ENCODE results near the gene TNPO3.
"Not testable (repeated sequence)": the region's sequence is repeated elsewhere in the genome, so short reads cannot be mapped to it uniquely, and the experiment has no call there.

The TNPO3 gene

GRCh38 chr7:129067943-129068548 lies 13.1 kb upstream of the TNPO3 start:
- DNase-seq: no peak

GRCh38 chr7:129067132-129067561 lies 12.2 kb upstream of the TNPO3 start:
- not testable (repeated sequence) for DNase-seq

- DNase-seq: no peak
Measured at GRCh38 chr7:129066290-129067131, 11.6 kb upstream of the TNPO3 start.

- DNase-seq: no peak
Measured at GRCh38 chr7:129055861-129056464, 1.1 kb upstream of the TNPO3 start.

- no peak for DNase-seq
Measured at GRCh38 chr7:129055294-129055816, 444 bp upstream of the TNPO3 start.

GRCh38 chr7:129053938-129054437 lies 923 bp downstream of the TNPO3 start:
- no peak for DNase-seq

- no peak for DNase-seq
Measured at GRCh38 chr7:129052441-129052840, 2.5 kb downstream of the TNPO3 start.

GRCh38 chr7:129051459-129051858 lies 3.5 kb downstream of the TNPO3 start:
- not testable (repeated sequence) for DNase-seq

GRCh38 chr7:129047761-129048160 lies 7.2 kb downstream of the TNPO3 start:
- no peak for DNase-seq

GRCh38 chr7:129045682-129046081 lies 9.2 kb downstream of the TNPO3 start:
- no peak for DNase-seq

- no peak for DNase-seq
Measured at GRCh38 chr7:129043012-129043411, 11.9 kb downstream of the TNPO3 start.

GRCh38 chr7:129041142-129042085 lies 13.5 kb downstream of the TNPO3 start:
- no peak for DNase-seq

GRCh38 chr7:129038468-129038867 lies 16.4 kb downstream of the TNPO3 start:
- DNase-seq: not testable (repeated sequence)

GRCh38 chr7:129037585-129037984 lies 17.3 kb downstream of the TNPO3 start:
- DNase-seq: no peak

GRCh38 chr7:129032017-129032416 lies 22.9 kb downstream of the TNPO3 start:
- no peak for DNase-seq

GRCh38 chr7:129030440-129030839 lies 24.5 kb downstream of the TNPO3 start:
- DNase-seq: no peak

GRCh38 chr7:129024125-129024524 lies 30.8 kb downstream of the TNPO3 start:
- no peak for DNase-seq

GRCh38 chr7:129021656-129022055 lies 33.3 kb downstream of the TNPO3 start:
- DNase-seq: no peak

- no peak for DNase-seq
Measured at GRCh38 chr7:129017933-129018538, 36.9 kb downstream of the TNPO3 start.

- no peak for DNase-seq
Measured at GRCh38 chr7:129017264-129017663, 37.6 kb downstream of the TNPO3 start.

- DNase-seq: no peak
Measured at GRCh38 chr7:129014501-129015101, 40.3 kb downstream of the TNPO3 start.
